Measurements from ENCODE around the gene LRRC1.
"Not testable (repeated sequence)": the region's sequence is repeated elsewhere in the genome, so short reads cannot be mapped to it uniquely, and the experiment has no call there.

The LRRC1 gene

GRCh38 chr6:53793318-53794136 lies 1.3 kb upstream of the LRRC1 start:
- DNase-seq, result peak in 1 of 2 donors; percentile 28

GRCh38 chr6:53794137-53794719 lies 577 bp upstream of the LRRC1 start:
- peak; percentile 25 to 31 for DNase-seq

GRCh38 chr6:53795340-53795701 lies 516 bp downstream of the LRRC1 start:
- no peak for DNase-seq

GRCh38 chr6:53795702-53796450 lies 1.1 kb downstream of the LRRC1 start:
- DNase-seq, result no peak

GRCh38 chr6:53796451-53796780 lies 1.6 kb downstream of the LRRC1 start:
- no peak for DNase-seq

GRCh38 chr6:53796791-53797190 lies 2.0 kb downstream of the LRRC1 start:
- no peak for DNase-seq

GRCh38 chr6:53797304-53797703 lies 2.5 kb downstream of the LRRC1 start:
- no peak for DNase-seq

GRCh38 chr6:53799340-53799739 lies 4.5 kb downstream of the LRRC1 start:
- DNase-seq, result no peak

- DNase-seq, result no peak
Observed at GRCh38 chr6:53801022-53801421, 6.2 kb downstream of the LRRC1 start.

- no peak for DNase-seq
Observed at GRCh38 chr6:53802582-53802981, 7.8 kb downstream of the LRRC1 start.

GRCh38 chr6:53803081-53803860 lies 8.5 kb downstream of the LRRC1 start:
- DNase-seq, result no peak

- DNase-seq, result no peak
Observed at GRCh38 chr6:53805016-53805415, 10.2 kb downstream of the LRRC1 start.

GRCh38 chr6:53805725-53806124 lies 10.9 kb downstream of the LRRC1 start:
- DNase-seq, result no peak

GRCh38 chr6:53807606-53808005 lies 12.8 kb downstream of the LRRC1 start:
- not testable (repeated sequence) for DNase-seq

GRCh38 chr6:53808302-53808881 lies 13.6 kb downstream of the LRRC1 start:
- no peak for DNase-seq

- no peak for DNase-seq
Observed at GRCh38 chr6:53809691-53810090, 14.9 kb downstream of the LRRC1 start.

GRCh38 chr6:53811082-53811481 lies 16.3 kb downstream of the LRRC1 start:
- DNase-seq, result no peak

GRCh38 chr6:53811746-53812145 lies 16.9 kb downstream of the LRRC1 start:
- no peak for DNase-seq

- DNase-seq, result no peak
Observed at GRCh38 chr6:53813096-53813495, 18.3 kb downstream of the LRRC1 start.

- DNase-seq, result no peak
Observed at GRCh38 chr6:53813801-53814200, 19.0 kb downstream of the LRRC1 start.

- no peak for DNase-seq
Observed at GRCh38 chr6:53814353-53814752, 19.5 kb downstream of the LRRC1 start.

GRCh38 chr6:53815381-53816119 lies 20.7 kb downstream of the LRRC1 start:
- no peak for DNase-seq

All from stimulated activated CD4-positive, alpha-beta T cell treated with anti-CD3 and anti-CD28 coated beads, Interleukin-2, amount 100 ng/mL, for 48 hours (primary cell).